ENCODE measurements around the gene SPECC1. TPM values are rescaled to one million over a fixed set of nuclear protein-coding genes. Genes with fewer than 3 reads are reported as not detected.

Gene SPECC1
- total and polyA plus RNA-seq, 2 of the 4 experiments (the other 2 are of a cell fraction) = 16.9 to 26.2 TPM

- H3K9ac ChIP-seq (ENCODE audit: low read depth, low read length) = no peak overlapping the region
- no peak overlapping the region for H2BK15ac ChIP-seq (ENCODE audit: low read depth, low read length)
- H2BK5ac ChIP-seq (ENCODE audit: low read depth, low read length, poor library complexity, severe bottlenecking) = no peak overlapping the region
- DNase-seq = no peak
- H3K14ac ChIP-seq (replicated peaks; ENCODE audit: low read depth, low read length) = no peak overlapping the region
- no peak overlapping the region for H2BK20ac ChIP-seq (ENCODE audit: low read depth, low read length)
- H3K27me3 ChIP-seq (ENCODE audit: control insufficient read depth, insufficient read depth, low read length) = no peaks in the 10 kb centered on the region
- no peak overlapping the region for H3K18ac ChIP-seq (ENCODE audit: low read depth, low read length)
- no peak overlapping the region for H3K27ac ChIP-seq (ENCODE audit: insufficient read depth, low read length)
- peaks cover 12% of the 10 kb centered on the region for H3K36me3 ChIP-seq (ENCODE audit: control insufficient read depth, insufficient read depth, low read length)
- intact Hi-C loops (cut with micrococcal nuclease) (no loop called here), in situ Hi-C loops (cut with MboI; ENCODE audit: low sequenced_read_pairs) (loop anchor here (10.0 kb wide), 2 partner anchors 89 to 319 kb away; no protein-coding TSS in a partner anchor), dilution Hi-C loops (cut with HindIII; ENCODE audit: low sequenced_read_pairs, unreplicated experiment) (no loop called here)
- ChIA-PET CTCF (no interaction called here), POLR2A (ENCODE audit: unreplicated experiment) (no interaction called here)
- peaks cover 2% of the 10 kb centered on the region; the same call in 1 of the 2 replicates for H3K9me3 ChIP-seq (ENCODE audit: control insufficient read depth, insufficient read depth, low read length)
- no peak overlapping the region for H4K91ac ChIP-seq (ENCODE audit: insufficient read depth, low read depth, low read length)
- H3K4ac ChIP-seq (ENCODE audit: low read depth, low read length) = no peak overlapping the region
- H3K9me1 ChIP-seq (ENCODE audit: insufficient read depth, low read length) = no peaks in the 10 kb centered on the region
- no peak overlapping the region for H2AK9ac ChIP-seq (replicated peaks; ENCODE audit: low read depth, low read length, poor library complexity)
- no TSS peak for BruUV-seq (replicated peaks)
- no peaks in the 10 kb centered on the region; a peak in 1 of 4 replicates for H3K79me1 ChIP-seq (ENCODE audit: low read depth in 1 of 2, low read length in 2 of 2)
- 0 out of 2 replicates have a peak, but pooled peaks cover 1% of the 10 kb centered on the region for H3K4me1 ChIP-seq (ENCODE audit: control insufficient read depth, insufficient read depth, low read length)
- H2BK120ac ChIP-seq (ENCODE audit: low read depth, low read length) = no peak overlapping the region
- H2AFZ ChIP-seq (replicated peaks; ENCODE audit: low read length, poor library complexity) = no peak overlapping the region
- no peak overlapping the region for H3K4me2 ChIP-seq (ENCODE audit: low read depth, low read length)
- H3K56ac ChIP-seq (ENCODE audit: extremely low read depth, insufficient read depth, low read length) = no peak overlapping the region
- no peak overlapping the region for H3K23ac ChIP-seq (ENCODE audit: low read depth, low read length)
- no peak overlapping the region for H4K5ac ChIP-seq (ENCODE audit: low read depth, low read length)
- no peak overlapping the region for H4K8ac ChIP-seq (ENCODE audit: low read depth in 2 of 2, low read length in 2 of 2)
- no peak overlapping the region for H2AK5ac ChIP-seq (ENCODE audit: low read depth, low read length)
- WGBS, 2 experiments (ENCODE audit: extremely low coverage in 2 of 2, insufficient read length in 1 of 2) = no CpG with 5 or more reads among the region's 7 CpGs
- no peak overlapping the region for H3K4me3 ChIP-seq (ENCODE audit: insufficient read depth, low read depth, low read length)
- H4K20me1 ChIP-seq (ENCODE audit: insufficient read depth, low read length) = no peaks in the 10 kb centered on the region
- TF ChIP-seq MAZ (IDR thresholded peaks at IDR 0.05; ENCODE audit: borderline replicate concordance, low read depth, low read length) (no peak), FOS (IDR thresholded peaks at IDR 0.05; ENCODE audit: low read depth, low read length) (no peak), RCOR1 (IDR thresholded peaks at IDR 0.05; ENCODE audit: insufficient replicate concordance, low read length) (no peak), POLR2A (IDR thresholded peaks at IDR 0.05; ENCODE audit: low read depth, low read length) (no peak), CTCF (conservative IDR thresholded peaks at IDR 0.05; ENCODE audit: low read depth, low read length) (no peak)
- ATAC-seq (ENCODE audit: low read depth) = no peak
Measured at GRCh38 chr17:20313891-20314290, 304.7 kb downstream of the SPECC1 start.

Measured in IMR-90 (cell line).